HUES6 (cell line): ENCODE results near the gene RASGRF1.

Experiments used
- H3K27ac ChIP-seq: 2 replicates; pipeline ENCODE4 v1.7.0; 2013; ENCODE audit warnings: low read depth, mild to moderate bottlenecking, low read length, inconsistent platforms
- H3K27me3 ChIP-seq: 2 replicates; pipeline ENCODE4 v1.6.1; 2013; ENCODE audit warnings: low read length; ENCODE audit not compliant: control insufficient read depth, insufficient read depth
- H3K36me3 ChIP-seq: 2 replicates; pipeline ENCODE4 v1.6.1; 2013; ENCODE audit warnings: low read length; ENCODE audit not compliant: control insufficient read depth, insufficient read depth
- H3K4me1 ChIP-seq: 2 replicates; pipeline ENCODE4 v1.6.1; 2013; ENCODE audit warnings: low read length; ENCODE audit not compliant: control insufficient read depth, insufficient read depth
- H3K4me3 ChIP-seq: 2 replicates; pipeline ENCODE4 v1.5.1; 2013; ENCODE audit warnings: low read depth, low read length
- H3K9ac ChIP-seq: one replicate; pipeline ENCODE4 v1.6.1; 2013; ENCODE audit warnings: mild to moderate bottlenecking, low read length
- H3K9me3 ChIP-seq: 2 replicates; pipeline ENCODE4 v1.6.1; 2013; ENCODE audit warnings: low read depth, low read length; ENCODE audit not compliant: control insufficient read depth, insufficient read depth

Gene RASGRF1

DNA sequence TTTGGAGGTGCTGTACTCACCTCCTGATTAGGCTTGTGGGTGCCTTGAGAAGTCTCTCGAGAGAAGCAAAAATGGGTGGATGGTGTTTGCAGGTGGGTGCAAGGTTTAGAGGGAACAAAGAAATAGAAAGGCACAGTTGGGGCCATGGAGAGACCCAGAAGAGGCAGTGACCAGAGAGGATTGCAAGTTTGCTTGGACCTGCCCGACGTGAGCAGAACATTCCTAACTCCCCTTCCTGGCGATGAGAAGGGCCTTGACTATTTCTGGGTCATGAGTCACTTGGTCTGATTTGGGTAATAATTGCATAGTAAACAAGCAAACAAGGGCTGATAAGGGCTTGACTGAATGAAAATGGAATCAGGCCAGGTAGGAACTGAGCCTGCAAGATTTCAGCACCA, 138.7 kb downstream of the RASGRF1 start:
- no peaks in the 10 kb centered on the region for H3K36me3 ChIP-seq
- H3K4me1 ChIP-seq: peaks cover 18% of the 10 kb centered on the region
- H3K9me3 ChIP-seq: no peaks in the 10 kb centered on the region
- no peak overlapping the region for H3K27ac ChIP-seq
- no peak overlapping the region for H3K9ac ChIP-seq
- no peak overlapping the region for H3K4me3 ChIP-seq
- peaks cover 6% of the 10 kb centered on the region; the same call in 1 of the 2 replicates for H3K27me3 ChIP-seq

DNA sequence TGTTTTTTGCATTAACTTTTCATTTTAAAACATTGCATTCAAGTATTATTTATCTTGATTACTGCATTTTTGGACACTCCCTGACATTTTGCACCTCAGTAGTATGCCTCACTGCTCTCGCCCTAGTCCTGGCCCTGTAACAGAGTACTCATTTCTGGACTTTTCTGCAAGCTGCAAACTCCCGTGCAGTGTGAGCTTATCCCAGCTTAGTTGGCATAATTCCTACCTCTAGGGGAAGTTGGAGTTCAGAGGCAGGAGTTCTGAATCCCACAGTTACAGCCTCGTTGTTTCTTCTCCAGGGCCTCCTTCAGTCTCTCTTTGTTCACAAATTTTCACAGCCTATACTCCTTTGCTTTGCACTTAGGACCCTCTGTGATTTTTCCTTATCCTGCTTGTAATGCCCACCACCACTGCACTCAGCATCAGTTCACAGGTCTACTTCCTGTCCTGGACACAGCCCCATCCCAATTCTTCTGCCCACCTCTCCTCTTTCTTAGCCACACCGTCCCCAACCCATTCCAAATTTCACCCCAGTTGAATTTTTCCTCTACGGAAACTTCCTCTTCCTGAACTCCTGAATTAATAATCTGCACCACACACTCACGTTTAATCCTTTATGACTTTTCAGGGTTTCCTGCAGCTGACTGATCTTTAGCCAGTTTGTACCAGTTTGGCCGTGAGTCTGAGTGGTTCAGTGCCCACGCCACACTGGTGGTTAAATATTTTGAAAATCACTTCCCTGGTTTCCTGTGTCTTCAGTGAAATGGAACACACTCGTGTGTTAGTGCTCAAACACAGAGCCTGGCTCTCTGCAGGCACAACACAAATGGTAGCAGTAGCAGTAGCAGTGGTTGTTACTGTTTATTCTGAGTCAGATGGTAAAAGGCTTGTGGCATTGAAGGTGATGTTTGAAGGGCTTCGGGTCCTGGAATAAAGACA, 139.4 kb downstream of the RASGRF1 start:
- Histone ChIP-seq H3K27ac (no peak overlapping the region), H3K27me3 (peaks cover 13% of the 10 kb centered on the region)

DNA sequence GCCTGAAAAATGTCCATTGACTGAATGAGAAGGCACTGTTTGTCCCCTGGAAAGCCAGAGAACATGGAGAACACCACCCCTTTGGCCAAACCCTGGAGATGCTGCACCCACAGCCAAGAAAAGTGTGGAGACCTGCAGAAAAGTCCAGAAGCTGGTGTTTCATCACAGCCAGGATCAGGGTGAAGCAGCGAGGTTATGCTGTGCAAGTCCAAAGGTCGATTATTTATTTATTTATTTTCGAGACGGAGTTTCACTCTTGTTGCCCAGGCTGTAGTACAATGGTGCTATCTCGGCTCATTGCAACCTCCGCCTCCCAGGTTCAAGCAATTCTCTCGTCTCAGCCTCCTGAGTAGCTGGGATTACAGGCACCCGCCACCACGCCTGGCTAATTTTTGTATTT, 140.2 kb downstream of the RASGRF1 start:
- Histone ChIP-seq H3K36me3 (no peaks in the 10 kb centered on the region), H3K27ac (no peak overlapping the region), H3K27me3 (peaks cover 19% of the 10 kb centered on the region), H3K4me3 (no peak overlapping the region), H3K9me3 (no peaks in the 10 kb centered on the region), H3K9ac (no peak overlapping the region), H3K4me1 (peaks cover 13% of the 10 kb centered on the region)

More for the DNA sequence above, 139.4 kb downstream of the RASGRF1 start:
- H3K4me3 ChIP-seq: no peak overlapping the region
- H3K4me1 ChIP-seq: peaks cover 13% of the 10 kb centered on the region
- no peak overlapping the region for H3K9ac ChIP-seq
- no peaks in the 10 kb centered on the region for H3K9me3 ChIP-seq
- H3K36me3 ChIP-seq: no peaks in the 10 kb centered on the region

DNA sequence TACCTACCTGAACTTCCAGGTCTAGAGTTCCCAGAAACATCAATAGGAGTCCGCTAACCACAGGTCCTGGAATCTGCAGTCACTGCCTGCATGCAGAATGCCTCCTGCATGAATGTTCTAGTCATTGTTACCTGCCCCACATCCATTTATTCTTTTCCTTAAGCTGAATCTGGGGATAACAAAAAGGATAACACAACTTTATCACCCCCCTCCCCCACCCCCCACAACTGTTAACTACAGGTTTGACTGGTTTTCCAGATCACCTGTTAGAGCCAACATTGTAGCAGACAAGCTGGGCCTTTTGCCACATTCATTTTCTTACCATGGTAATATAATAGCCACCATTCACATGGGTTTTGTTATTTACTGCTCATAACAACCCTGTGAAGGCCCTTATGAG, 141.1 kb downstream of the RASGRF1 start:
- no peaks in the 10 kb centered on the region for H3K36me3 ChIP-seq
- H3K4me3 ChIP-seq: no peak overlapping the region
- H3K4me1 ChIP-seq: peaks cover 15% of the 10 kb centered on the region
- no peak overlapping the region for H3K9ac ChIP-seq
- no peaks in the 10 kb centered on the region for H3K9me3 ChIP-seq
- H3K27me3 ChIP-seq: peaks cover 26% of the 10 kb centered on the region
- H3K27ac ChIP-seq: no peak overlapping the region

DNA sequence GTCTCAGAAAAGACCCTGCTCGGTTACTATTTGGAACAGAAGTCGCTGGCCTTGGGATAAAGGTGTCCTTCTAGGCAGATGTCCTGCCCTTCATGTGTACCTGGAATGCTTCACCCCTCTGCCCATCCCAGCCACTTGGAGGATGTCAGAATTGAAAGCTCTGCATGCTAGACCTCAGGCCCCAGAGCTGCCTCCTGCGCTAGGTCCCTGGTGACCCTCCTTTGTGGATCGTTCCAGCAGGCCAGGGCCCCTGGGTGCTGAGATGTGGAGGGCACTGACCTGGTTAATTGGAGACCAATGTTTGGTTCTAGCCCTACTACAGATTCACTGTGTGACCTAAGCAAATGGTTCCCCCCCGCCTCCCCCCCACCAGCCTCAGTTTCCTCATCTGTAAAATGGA, 143.1 kb downstream of the RASGRF1 start:
- Histone ChIP-seq H3K4me3 (no peak overlapping the region), H3K4me1 (peaks cover 22% of the 10 kb centered on the region), H3K27ac (no peak overlapping the region), H3K9me3 (no peaks in the 10 kb centered on the region), H3K36me3 (no peaks in the 10 kb centered on the region), H3K9ac (no peak overlapping the region), H3K27me3 (peaks cover 46% of the 10 kb centered on the region)

DNA sequence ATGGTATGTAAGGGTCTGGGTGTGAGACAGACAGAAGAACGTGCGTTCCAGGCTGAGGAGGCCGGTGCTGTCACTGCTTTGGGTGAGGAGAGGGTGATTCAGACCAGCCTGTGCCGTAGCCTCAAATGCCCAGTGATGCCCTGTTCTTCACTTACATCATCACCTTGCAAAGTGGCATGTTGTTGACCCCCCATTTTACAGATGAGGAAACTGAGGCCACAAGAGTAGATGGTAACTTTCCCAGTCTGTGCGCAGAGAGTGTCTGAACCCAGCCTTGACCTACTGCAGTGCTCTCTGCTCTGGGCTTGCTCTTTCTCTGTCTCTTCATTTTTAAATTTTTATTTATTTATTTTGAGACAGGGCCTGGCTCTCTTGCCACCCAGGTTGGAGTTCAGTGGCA, 144.1 kb downstream of the RASGRF1 start:
- Histone ChIP-seq H3K9me3 (no peaks in the 10 kb centered on the region), H3K27me3 (peaks cover 47% of the 10 kb centered on the region), H3K4me3 (no peak overlapping the region), H3K9ac (no peak overlapping the region), H3K4me1 (peaks cover 16% of the 10 kb centered on the region), H3K27ac (no peak overlapping the region), H3K36me3 (no peaks in the 10 kb centered on the region)

DNA sequence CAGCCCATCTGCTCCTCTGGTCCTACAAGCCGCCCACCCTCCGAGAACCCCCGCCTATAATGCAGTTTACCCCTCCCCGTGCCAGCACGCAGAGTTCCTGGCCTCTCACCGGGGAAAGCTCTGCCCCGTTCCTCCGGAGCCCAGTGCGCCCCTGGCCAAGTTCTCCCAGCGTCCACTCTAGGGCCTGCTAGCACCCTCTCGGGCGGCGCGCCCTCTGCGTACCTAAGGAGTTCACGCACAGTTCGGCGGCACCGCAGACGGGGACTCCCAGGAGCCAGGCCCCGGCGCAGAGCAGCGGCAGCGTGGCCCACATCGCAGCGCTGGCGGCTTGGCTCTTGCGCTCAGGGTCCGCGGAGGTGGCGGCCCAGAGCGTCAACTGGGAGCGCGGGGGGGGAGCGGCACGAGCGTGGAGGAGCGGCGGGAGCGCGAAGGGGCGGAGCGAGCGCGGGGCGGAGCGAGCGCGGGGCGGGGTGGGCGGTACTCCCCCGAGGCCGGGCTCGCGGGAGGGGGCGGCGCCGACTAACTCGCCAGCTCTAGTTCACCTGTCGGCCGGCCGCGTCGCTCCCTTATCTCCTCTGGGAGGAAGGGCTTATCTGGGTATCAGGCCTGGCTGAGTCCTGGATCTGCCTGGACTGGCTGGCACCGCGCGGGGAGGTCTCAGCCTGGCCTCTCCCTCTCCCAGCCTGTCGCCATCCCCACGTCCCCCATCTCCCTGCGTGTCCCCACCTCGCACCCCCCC, 145.7 kb downstream of the RASGRF1 start, which contains the start of gene CTSH:
Gene CTSH (minus strand): TSS at position 378 of the 739 bp plus-strand sequence. CDS start 65 bp downstream, at position 313.
- Histone ChIP-seq H3K4me3 (peak within 1 kb of the TSS; percentile 71), H3K27ac (no peak within 1 kb of the TSS), H3K9ac (peak within 1 kb of the TSS; percentile 35)

DNA sequence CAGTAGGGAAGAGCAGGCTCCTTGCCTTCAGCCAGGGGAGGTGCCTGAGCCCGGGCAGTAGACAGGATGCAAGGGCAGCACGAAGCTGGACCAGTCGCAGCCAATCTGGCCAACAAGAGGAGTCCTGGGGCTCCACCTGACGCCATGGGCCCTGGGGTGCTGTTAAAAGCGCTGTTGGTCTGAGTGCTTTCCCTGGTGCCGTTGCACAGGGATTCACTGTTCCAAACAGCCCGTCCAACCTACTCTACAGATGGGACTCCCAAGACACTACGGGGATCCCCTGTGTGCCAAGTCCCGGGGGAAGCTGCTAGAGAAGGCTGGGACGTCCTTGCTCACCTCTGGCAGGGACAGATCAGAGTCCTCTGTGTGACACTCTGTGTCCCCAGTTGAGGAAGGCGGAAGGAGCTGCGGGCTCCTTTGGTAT, 146.4 kb downstream of the RASGRF1 start:
- H3K36me3 ChIP-seq: no peaks in the 10 kb centered on the region
- peaks cover 47% of the 10 kb centered on the region for H3K27me3 ChIP-seq
- H3K4me3 ChIP-seq: peak overlapping the region; percentile 71
- H3K9ac ChIP-seq: peak overlapping the region; percentile 35
- H3K27ac ChIP-seq: no peak overlapping the region
- peaks cover 8% of the 10 kb centered on the region; the same call in 1 of the 2 replicates for H3K4me1 ChIP-seq
- no peaks in the 10 kb centered on the region for H3K9me3 ChIP-seq

More for the DNA sequence above, 145.7 kb downstream of the RASGRF1 start, which contains the start of gene CTSH:
- H3K36me3 ChIP-seq: no peaks in the 10 kb centered on the region
- peaks cover 8% of the 10 kb centered on the region for H3K4me1 ChIP-seq
- H3K9me3 ChIP-seq: no peaks in the 10 kb centered on the region
- H3K27me3 ChIP-seq: peaks cover 47% of the 10 kb centered on the region

DNA sequence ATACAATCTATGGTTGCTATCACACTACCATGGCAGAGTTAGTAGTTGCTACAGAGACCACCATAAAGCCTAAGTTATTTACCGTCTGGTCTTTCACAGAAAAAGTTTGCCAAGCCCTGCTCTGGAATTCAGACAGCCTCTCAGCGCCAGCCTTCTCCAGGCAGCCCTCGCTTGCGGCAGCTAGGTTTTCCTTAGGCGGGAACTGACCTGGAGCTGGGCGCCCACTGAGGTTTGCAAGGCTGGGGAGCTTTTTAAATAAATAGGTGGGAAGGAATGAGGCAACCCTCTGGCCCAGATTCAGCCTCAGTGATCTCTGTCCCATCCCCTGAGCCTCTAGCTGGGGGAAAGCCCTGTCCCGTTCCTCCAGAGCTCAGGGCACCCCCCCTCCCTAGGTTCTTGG, 146.9 kb downstream of the RASGRF1 start:
- H3K9ac ChIP-seq: no peak overlapping the region

DNA sequence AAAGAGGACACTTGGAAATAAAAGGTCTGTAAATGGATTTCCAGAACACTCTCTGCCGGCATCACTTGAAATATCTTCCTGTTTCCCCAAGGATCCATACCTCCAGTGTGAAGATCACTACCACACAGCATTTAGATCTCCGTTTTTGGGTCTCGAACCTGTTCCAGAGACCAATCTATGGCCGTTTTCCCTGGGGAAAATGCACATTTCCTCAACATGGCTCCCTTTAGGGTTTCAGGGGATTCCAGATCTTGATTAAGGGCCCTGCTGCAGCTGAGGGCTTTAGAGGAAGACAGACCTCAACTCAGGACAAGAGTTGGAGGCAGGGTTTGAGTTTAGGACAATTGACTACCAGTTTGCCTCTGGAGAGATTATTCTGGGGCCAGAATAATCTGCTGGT, 147.8 kb downstream of the RASGRF1 start:
- Histone ChIP-seq H3K27me3 (peaks cover 47% of the 10 kb centered on the region), H3K4me3 (no peak overlapping the region), H3K27ac (no peak overlapping the region), H3K4me1 (peaks cover 8% of the 10 kb centered on the region; the same call in 1 of the 2 replicates), H3K9ac (no peak overlapping the region), H3K9me3 (no peaks in the 10 kb centered on the region), H3K36me3 (no peaks in the 10 kb centered on the region)

More for the DNA sequence above, 146.9 kb downstream of the RASGRF1 start:
- no peaks in the 10 kb centered on the region for H3K9me3 ChIP-seq
- H3K36me3 ChIP-seq: no peaks in the 10 kb centered on the region
- H3K27ac ChIP-seq: no peak overlapping the region
- peaks cover 47% of the 10 kb centered on the region for H3K27me3 ChIP-seq
- peak overlapping the region; percentile 71; the same call in 1 of the 2 replicates for H3K4me3 ChIP-seq
- H3K4me1 ChIP-seq: peaks cover 8% of the 10 kb centered on the region; the same call in 1 of the 2 replicates
